Liver (tissue), 9 donors: ENCODE measurements around the gene EPHA6. TPM values are rescaled to one million over a fixed set of nuclear protein-coding genes. Genes with fewer than 3 reads are reported as not detected.

Experiments
- DNase-seq: peaks from one replicate; pipeline ENCODE4 v3.0.0-alpha.2; 2017; ENCODE audit warnings: low spot score
- H3K27ac ChIP-seq, 2 donors: one replicate each; pipeline ENCODE4 v1.7.0; 2013; ENCODE audit warnings: inconsistent platforms in 2 of 2, low read length in 2 of 2, control low read depth in 1 of 2, low read depth in 1 of 2, mild to moderate bottlenecking in 1 of 2
- H3K27me3 ChIP-seq, 4 donors: one replicate each; pipeline versions ENCODE4 v1.6.1 to v1.7.0; 2013; ENCODE audit warnings: low read length in 3 of 4, inconsistent platforms in 1 of 4, mild to moderate bottlenecking in 1 of 4, moderate library complexity in 1 of 4; ENCODE audit not compliant: control insufficient read depth in 4 of 4, insufficient read depth in 4 of 4
- H3K36me3 ChIP-seq, 4 donors: one replicate each; pipeline versions ENCODE4 v1.6.1 to v1.7.0; 2013; ENCODE audit warnings: low read length in 3 of 4, mild to moderate bottlenecking in 3 of 4, low read depth in 1 of 4, moderate library complexity in 1 of 4; ENCODE audit not compliant: control insufficient read depth in 4 of 4, insufficient read depth in 3 of 4
- H3K4me1 ChIP-seq, 4 donors: one replicate each; pipeline versions ENCODE4 v1.6.1 to v1.7.0; 2013; ENCODE audit warnings: low read length in 3 of 4, mild to moderate bottlenecking in 3 of 4, moderate library complexity in 1 of 4; ENCODE audit not compliant: control insufficient read depth in 4 of 4, insufficient read depth in 4 of 4
- H3K4me3 ChIP-seq, 3 donors: one replicate each; pipeline versions ENCODE4 v1.6.1 to v1.7.0; 2013; ENCODE audit warnings: low read length in 3 of 3, control low read depth in 1 of 3, low read depth in 1 of 3, mild to moderate bottlenecking in 1 of 3
- H3K9ac ChIP-seq, 2 donors: one replicate each; pipeline ENCODE4 v1.7.0; 2013; ENCODE audit warnings: low read length in 2 of 2, mild to moderate bottlenecking in 2 of 2, moderate library complexity in 2 of 2, control low read depth in 1 of 2, low read depth in 1 of 2
- H3K9me3 ChIP-seq, 4 donors: one replicate each; pipeline versions ENCODE4 v1.6.1 to v1.7.0; 2013; ENCODE audit warnings: low read length in 3 of 4; ENCODE audit not compliant: control insufficient read depth in 4 of 4
- ATF3 ChIP-seq: IDR thresholded peaks from 2 replicates; pipeline ENCODE4 v1.6.1; 2016; ENCODE audit warnings: antibody characterized with exemption
- EGR1 ChIP-seq, 2 donors: IDR thresholded peaks; 2 replicates each; pipeline ENCODE4 v1.6.1; 2016 to 2018; ENCODE audit warnings: antibody characterized with exemption in 2 of 2, low read depth in 2 of 2
- FOXA1 ChIP-seq: IDR thresholded peaks from 2 replicates; pipeline ENCODE4 v1.6.1; 2016; ENCODE audit warnings: antibody characterized with exemption
- FOXA2 ChIP-seq: IDR thresholded peaks from 2 replicates; pipeline ENCODE4 v1.6.1; 2016; ENCODE audit warnings: antibody characterized with exemption
- GABPA ChIP-seq, 2 donors: IDR thresholded peaks in 1 of 2; conservative IDR thresholded peaks in 1 of 2; 2 replicates each; pipeline ENCODE4 v1.6.1; 2016; ENCODE audit warnings: antibody characterized with exemption in 2 of 2, mild to moderate bottlenecking in 1 of 2, moderate library complexity in 1 of 2
- HNF4A ChIP-seq, 2 donors: conservative IDR thresholded peaks; 2 replicates each; pipeline ENCODE4 v1.6.1; 2016; ENCODE audit warnings: antibody characterized with exemption in 2 of 2, mild to moderate bottlenecking in 2 of 2
- HNF4G ChIP-seq: IDR thresholded peaks from 2 replicates; pipeline ENCODE4 v1.6.1; 2016; ENCODE audit warnings: antibody characterized with exemption
- JUND ChIP-seq, 2 donors: IDR thresholded peaks; 2 replicates each; pipeline ENCODE4 v1.6.1; 2016; ENCODE audit warnings: antibody characterized with exemption in 2 of 2
- NR2F2 ChIP-seq: IDR thresholded peaks from 2 replicates; pipeline ENCODE4 v1.6.1; 2016; ENCODE audit warnings: antibody characterized with exemption
- RXRA ChIP-seq, 2 donors: IDR thresholded peaks; 2 replicates each; pipeline ENCODE4 v1.6.1; 2017 to 2018; ENCODE audit warnings: antibody characterized with exemption in 2 of 2, mild to moderate bottlenecking in 1 of 2
- SP1 ChIP-seq: IDR thresholded peaks from 2 replicates; pipeline ENCODE4 v1.6.1; 2018; ENCODE audit warnings: antibody characterized with exemption, mild to moderate bottlenecking
- TAF1 ChIP-seq: conservative IDR thresholded peaks from 2 replicates; pipeline ENCODE4 v1.6.1; 2016; ENCODE audit warnings: antibody characterized with exemption, mild to moderate bottlenecking
- YY1 ChIP-seq: IDR thresholded peaks from 2 replicates; pipeline ENCODE4 v1.6.1; 2016; ENCODE audit warnings: antibody characterized with exemption, mild to moderate bottlenecking
- WGBS: extraction: QIAGEN DNeasy Blood & Tissue Kit; methylation state at CpG from one replicate; pipeline ENCODE4 v1.1.7; 2013; 5-methylcytosine and 5-hydroxymethylcytosine counted together
- polyA plus RNA-seq, 2 donors: library from polyadenylated mRNA; stranded (reverse) in 1 of 2; unstranded in 1 of 2; fragments of 200-250 nt in 1 of 2; fragments of >200 nt in 1 of 2; fragmentation: Nextera tagmentation in 1 of 2; extraction: Ambion mirVana in 1 of 2; gene quantifications; one replicate each; pipeline versions ENCODE4 v1.2.1 to v1.2.3, GENCODE V29; 2013 to 2015
- total RNA-seq, 2 donors: library from RNA; depleted of rRNA; stranded (reverse); fragments of >200 nt; gene quantifications; one replicate each; pipeline ENCODE4 v1.2.3, GENCODE V29; 2014
- TF ChIP-seq, protein P1 (sequence below): fragments of 150-350 bp; IDR thresholded peaks from 2 replicates; pipeline ENCODE4 v1.5.1; 2017; ENCODE audit warnings: improper control_type of control experiment, low read depth, low read length; ENCODE audit not compliant: missing input control
- TF ChIP-seq, protein P2 (sequence below): IDR thresholded peaks from 2 replicates; pipeline ENCODE4 v1.6.1; 2016; ENCODE audit warnings: antibody characterized with exemption
- TF ChIP-seq, protein P3 (sequence below): IDR thresholded peaks from 2 replicates; pipeline ENCODE4 v1.6.1; 2016; ENCODE audit warnings: antibody characterized with exemption
- donor health status: healthy.
- donor health status: healthy.
- donor health status: healthy.
- donor health status: healthy.
- donor health status: healthy.

The EPHA6 gene
- total and polyA plus RNA-seq, 4 donors: 0.05 to 0.17 (median 0.05) TPM; not detected in 1

- H3K9ac ChIP-seq: no peak overlapping the region
- H3K4me1 ChIP-seq: no peaks in the 10 kb centered on the region
- no peak overlapping the region for H3K4me3 ChIP-seq
- peaks cover 0 to 3% (median 0%) of the 10 kb centered on the region in 4 donors for H3K27me3 ChIP-seq
- no peaks in the 10 kb centered on the region for H3K36me3 ChIP-seq
- H3K9me3 ChIP-seq: no peaks in the 10 kb centered on the region
- no peak overlapping the region for H3K27ac ChIP-seq
- TF ChIP-seq SP1 (no peak), GABPA (IDR thresholded peaks at IDR 0.05 in 1 of 2, conservative IDR thresholded peaks at IDR 0.05 in 1 of 2) (no peak)
- TF ChIP-seq, protein P1, sequence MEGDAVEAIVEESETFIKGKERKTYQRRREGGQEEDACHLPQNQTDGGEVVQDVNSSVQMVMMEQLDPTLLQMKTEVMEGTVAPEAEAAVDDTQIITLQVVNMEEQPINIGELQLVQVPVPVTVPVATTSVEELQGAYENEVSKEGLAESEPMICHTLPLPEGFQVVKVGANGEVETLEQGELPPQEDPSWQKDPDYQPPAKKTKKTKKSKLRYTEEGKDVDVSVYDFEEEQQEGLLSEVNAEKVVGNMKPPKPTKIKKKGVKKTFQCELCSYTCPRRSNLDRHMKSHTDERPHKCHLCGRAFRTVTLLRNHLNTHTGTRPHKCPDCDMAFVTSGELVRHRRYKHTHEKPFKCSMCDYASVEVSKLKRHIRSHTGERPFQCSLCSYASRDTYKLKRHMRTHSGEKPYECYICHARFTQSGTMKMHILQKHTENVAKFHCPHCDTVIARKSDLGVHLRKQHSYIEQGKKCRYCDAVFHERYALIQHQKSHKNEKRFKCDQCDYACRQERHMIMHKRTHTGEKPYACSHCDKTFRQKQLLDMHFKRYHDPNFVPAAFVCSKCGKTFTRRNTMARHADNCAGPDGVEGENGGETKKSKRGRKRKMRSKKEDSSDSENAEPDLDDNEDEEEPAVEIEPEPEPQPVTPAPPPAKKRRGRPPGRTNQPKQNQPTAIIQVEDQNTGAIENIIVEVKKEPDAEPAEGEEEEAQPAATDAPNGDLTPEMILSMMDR: no peak
- no peak for DNase-seq
These were observed 871.9 kb downstream of the EPHA6 start for GRCh38 chr3:97686258-97686657.

DNA sequence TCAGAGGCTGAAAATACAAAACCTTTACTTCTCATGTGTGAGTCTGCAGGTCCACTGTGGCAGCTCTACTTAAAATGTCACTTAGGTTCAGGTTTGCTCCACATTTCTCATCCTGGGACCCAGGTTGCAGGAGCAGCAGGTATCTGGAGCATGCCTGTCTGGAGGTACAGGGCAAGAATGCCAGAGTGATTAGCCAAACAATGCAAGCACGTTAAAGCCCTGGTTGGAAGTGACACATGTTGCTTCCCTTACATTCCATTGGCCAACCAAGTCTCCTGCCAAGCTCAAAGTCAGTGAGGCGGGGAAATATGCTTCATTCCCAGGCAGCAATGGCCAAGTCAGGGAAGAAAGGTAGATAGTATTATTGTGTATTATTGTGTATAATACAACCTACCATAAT, 873.3 kb downstream of the EPHA6 start:
- H3K4me1 ChIP-seq: no peaks in the 10 kb centered on the region
- DNase-seq: no peak
- no peak for TF ChIP-seq RXRA (IDR thresholded peaks at IDR 0.05)
- TF ChIP-seq SP1: no peak
- TF ChIP-seq, protein P1: no peak
- no peak for TF ChIP-seq TAF1
- TF ChIP-seq FOXA2: no peak
- TF ChIP-seq, protein P2, sequence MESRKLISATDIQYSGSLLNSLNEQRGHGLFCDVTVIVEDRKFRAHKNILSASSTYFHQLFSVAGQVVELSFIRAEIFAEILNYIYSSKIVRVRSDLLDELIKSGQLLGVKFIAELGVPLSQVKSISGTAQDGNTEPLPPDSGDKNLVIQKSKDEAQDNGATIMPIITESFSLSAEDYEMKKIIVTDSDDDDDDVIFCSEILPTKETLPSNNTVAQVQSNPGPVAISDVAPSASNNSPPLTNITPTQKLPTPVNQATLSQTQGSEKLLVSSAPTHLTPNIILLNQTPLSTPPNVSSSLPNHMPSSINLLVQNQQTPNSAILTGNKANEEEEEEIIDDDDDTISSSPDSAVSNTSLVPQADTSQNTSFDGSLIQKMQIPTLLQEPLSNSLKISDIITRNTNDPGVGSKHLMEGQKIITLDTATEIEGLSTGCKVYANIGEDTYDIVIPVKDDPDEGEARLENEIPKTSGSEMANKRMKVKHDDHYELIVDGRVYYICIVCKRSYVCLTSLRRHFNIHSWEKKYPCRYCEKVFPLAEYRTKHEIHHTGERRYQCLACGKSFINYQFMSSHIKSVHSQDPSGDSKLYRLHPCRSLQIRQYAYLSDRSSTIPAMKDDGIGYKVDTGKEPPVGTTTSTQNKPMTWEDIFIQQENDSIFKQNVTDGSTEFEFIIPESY: no peak
- no peak for TF ChIP-seq FOXA1
- no peak for TF ChIP-seq HNF4A (conservative IDR thresholded peaks at IDR 0.05)
- TF ChIP-seq NR2F2: no peak
- TF ChIP-seq GABPA (IDR thresholded peaks at IDR 0.05 in 1 of 2, conservative IDR thresholded peaks at IDR 0.05 in 1 of 2): no peak
- TF ChIP-seq, protein P3, sequence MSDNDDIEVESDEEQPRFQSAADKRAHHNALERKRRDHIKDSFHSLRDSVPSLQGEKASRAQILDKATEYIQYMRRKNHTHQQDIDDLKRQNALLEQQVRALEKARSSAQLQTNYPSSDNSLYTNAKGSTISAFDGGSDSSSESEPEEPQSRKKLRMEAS: no peak
- no peak for TF ChIP-seq YY1
- no peak for TF ChIP-seq ATF3
- TF ChIP-seq EGR1 (IDR thresholded peaks at IDR 0.05; ENCODE audit: low read depth in 2 of 2): no peak
- no peak for TF ChIP-seq HNF4G
- TF ChIP-seq JUND (IDR thresholded peaks at IDR 0.05): no peak
- no peak overlapping the region for H3K27ac ChIP-seq
- H3K27me3 ChIP-seq: no peaks in the 10 kb centered on the region
- no peaks in the 10 kb centered on the region for H3K9me3 ChIP-seq
- no peaks in the 10 kb centered on the region for H3K36me3 ChIP-seq
- no peak overlapping the region for H3K9ac ChIP-seq
- no peak overlapping the region for H3K4me3 ChIP-seq
- WGBS: 48% methylated on average over 2 of the region's 2 CpGs
